Measurements from ENCODE around the gene ISOC2. TPM values are rescaled to one million over a fixed set of nuclear protein-coding genes. Genes with fewer than 3 reads are reported as not detected.
A peak's percentile ranks its signal among the peaks of the same experiment; 100 is the strongest.

ISOC2 gene
- total RNA-seq, 1 donor from 2014 or later = 24.9 TPM

DNA sequence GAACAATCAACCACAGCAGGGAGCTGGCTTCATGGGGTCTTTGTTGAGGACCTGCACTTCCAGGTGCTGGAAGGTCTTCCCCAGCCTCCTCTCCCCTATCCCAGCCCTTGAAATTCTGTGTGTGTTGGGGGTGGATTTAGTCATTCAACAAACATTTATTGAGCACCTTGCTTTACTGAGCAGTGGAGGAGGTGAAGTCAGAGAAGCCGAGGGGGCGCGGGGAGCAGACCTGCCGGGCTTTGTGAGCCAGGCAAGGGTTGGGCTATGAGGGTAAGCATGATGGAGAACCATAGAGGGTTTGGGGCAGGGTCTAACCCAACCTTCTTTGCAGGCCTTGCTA lies 6.6 kb upstream of the ISOC2 start:
- no peak for DNase-seq
- peak overlapping the region; percentile 66 for H3K27ac Mint-ChIP-seq (ENCODE audit: unreplicated experiment)
- H3K4me3 Mint-ChIP-seq (ENCODE audit: unreplicated experiment) = no peak overlapping the region
- H3K36me3 Mint-ChIP-seq (ENCODE audit: unreplicated experiment) = no peaks in the 10 kb centered on the region
- TF ChIP-seq, protein P1, sequence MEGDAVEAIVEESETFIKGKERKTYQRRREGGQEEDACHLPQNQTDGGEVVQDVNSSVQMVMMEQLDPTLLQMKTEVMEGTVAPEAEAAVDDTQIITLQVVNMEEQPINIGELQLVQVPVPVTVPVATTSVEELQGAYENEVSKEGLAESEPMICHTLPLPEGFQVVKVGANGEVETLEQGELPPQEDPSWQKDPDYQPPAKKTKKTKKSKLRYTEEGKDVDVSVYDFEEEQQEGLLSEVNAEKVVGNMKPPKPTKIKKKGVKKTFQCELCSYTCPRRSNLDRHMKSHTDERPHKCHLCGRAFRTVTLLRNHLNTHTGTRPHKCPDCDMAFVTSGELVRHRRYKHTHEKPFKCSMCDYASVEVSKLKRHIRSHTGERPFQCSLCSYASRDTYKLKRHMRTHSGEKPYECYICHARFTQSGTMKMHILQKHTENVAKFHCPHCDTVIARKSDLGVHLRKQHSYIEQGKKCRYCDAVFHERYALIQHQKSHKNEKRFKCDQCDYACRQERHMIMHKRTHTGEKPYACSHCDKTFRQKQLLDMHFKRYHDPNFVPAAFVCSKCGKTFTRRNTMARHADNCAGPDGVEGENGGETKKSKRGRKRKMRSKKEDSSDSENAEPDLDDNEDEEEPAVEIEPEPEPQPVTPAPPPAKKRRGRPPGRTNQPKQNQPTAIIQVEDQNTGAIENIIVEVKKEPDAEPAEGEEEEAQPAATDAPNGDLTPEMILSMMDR (IDR thresholded peaks at IDR 0.05; ENCODE audit: partially characterized antibody, unreplicated experiment) = peak; percentile 71
- H3K9me3 Mint-ChIP-seq (ENCODE audit: unreplicated experiment) = peaks cover 3% of the 10 kb centered on the region
- peaks cover 7% of the 10 kb centered on the region for H3K27me3 Mint-ChIP-seq (ENCODE audit: unreplicated experiment)
- H3K4me1 Mint-ChIP-seq (ENCODE audit: low read depth, unreplicated experiment) = no peaks in the 10 kb centered on the region

DNA sequence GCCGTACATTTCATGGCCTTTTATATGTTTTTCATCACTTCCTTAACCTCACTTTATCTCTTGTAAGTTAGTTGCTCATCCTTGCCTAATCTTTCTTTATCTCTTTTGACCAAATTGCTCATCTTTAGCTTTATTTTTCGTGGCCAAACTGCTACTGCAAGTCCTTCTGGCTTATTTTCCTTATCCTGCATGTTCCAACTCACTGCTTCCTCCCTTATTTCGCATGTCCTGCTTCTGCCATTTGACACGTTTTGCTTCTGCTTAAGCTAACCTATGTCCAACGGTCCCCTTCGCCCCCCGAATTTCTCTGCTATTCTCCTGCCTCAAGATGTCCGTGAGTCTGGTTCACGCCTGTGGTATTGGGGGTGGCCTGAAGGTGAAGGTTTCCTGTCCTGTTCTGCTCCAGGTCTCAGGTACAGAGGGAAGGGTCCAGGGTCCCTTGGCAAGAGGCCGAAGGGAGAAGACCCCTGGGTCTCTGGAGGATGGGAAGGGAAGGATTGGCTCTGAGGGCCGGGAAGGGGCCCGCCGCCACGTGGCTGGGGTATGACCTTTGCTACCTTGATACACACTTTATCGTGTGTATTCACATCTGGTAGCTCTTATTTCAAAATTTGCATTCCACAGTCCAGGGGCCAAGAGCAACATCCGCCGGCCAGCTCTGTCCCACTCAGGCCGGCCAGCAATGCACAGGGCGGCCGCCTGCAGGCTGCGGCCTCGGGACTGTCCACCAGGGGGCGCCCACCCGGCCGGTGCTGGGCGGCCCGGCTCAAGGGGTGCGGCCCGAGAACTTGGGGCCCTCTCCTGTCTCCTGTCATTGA lies 6.0 kb upstream of the ISOC2 start:
- Mint-ChIP-seq H3K36me3 (ENCODE audit: unreplicated experiment) (no peaks in the 10 kb centered on the region), H3K27ac (ENCODE audit: unreplicated experiment) (peak overlapping the region; percentile 66), H3K9me3 (ENCODE audit: unreplicated experiment) (peaks cover 3% of the 10 kb centered on the region), H3K4me1 (ENCODE audit: low read depth, unreplicated experiment) (no peaks in the 10 kb centered on the region), H3K4me3 (ENCODE audit: unreplicated experiment) (no peak overlapping the region), H3K27me3 (ENCODE audit: unreplicated experiment) (peaks cover 7% of the 10 kb centered on the region)
- TF ChIP-seq, protein P1 (IDR thresholded peaks at IDR 0.05; ENCODE audit: partially characterized antibody, unreplicated experiment) = peak; percentile 100
- DNase-seq = peak; percentile 80

DNA sequence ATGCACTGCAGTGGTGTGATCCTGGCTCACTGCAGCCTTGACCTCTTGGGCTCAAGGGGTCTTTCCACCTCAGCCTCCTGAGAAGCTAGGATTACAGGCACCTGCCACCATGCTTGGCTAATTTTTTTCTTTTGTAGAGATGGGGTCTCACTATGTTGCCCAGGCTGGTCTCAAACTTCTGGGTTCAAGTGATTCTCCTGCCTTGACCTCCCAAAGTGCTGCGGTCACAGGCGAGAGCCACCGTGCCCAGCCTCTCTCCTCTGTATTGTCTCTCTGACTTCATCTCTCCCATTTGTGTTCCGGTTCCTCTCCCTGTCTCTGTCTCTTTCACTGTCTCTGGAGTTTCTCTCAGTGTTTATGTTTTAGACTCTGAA lies 4.8 kb upstream of the ISOC2 start:
- Mint-ChIP-seq H3K4me3 (ENCODE audit: unreplicated experiment) (no peak overlapping the region), H3K27ac (ENCODE audit: unreplicated experiment) (no peak overlapping the region)

DNA sequence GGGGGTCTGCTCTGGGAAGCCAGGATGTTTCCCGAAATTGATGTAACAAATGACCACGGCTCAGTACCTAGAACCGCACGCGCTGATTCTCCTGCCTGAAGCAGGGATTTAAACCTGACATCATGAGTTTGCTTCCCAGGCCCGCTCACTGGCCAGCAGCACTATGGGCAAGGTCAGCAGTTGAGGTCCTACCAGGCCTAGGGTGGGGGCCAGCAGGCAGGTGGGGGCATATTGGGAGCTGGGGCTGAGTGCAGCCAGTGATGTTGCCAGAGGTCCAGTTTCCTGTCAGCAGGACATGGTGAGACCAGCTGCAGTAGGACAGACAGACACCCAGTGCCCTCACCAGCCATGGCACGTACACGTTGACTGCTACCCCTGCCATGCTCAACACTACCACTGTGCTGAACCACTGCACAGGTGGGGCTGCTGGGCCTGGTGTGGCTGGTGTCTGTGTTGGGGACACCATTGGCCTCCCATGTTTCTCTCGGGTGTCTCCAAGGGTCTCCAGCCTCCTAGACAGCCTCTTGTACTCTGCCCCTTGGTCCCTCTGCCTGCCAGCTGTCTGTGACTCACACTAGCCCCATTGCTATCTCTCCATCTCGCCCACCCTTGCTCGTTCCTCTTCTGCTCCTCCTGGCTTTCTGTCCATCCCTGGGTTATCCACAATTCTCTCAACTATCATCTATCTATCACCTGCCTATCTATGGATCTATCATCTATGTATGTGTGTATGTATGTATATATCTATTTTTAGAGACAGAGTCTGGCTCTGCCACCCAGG lies 4.2 kb upstream of the ISOC2 start:
- DNase-seq = no peak
- TF ChIP-seq, protein P1 (IDR thresholded peaks at IDR 0.05; ENCODE audit: partially characterized antibody, unreplicated experiment) = no peak
- Mint-ChIP-seq H3K4me1 (ENCODE audit: low read depth, unreplicated experiment) (peaks cover 2% of the 10 kb centered on the region), H3K27me3 (ENCODE audit: unreplicated experiment) (peaks cover 11% of the 10 kb centered on the region), H3K9me3 (ENCODE audit: unreplicated experiment) (peaks cover 3% of the 10 kb centered on the region), H3K36me3 (ENCODE audit: unreplicated experiment) (no peaks in the 10 kb centered on the region), H3K4me3 (ENCODE audit: unreplicated experiment) (no peak overlapping the region), H3K27ac (ENCODE audit: unreplicated experiment) (no peak overlapping the region)

More for the DNA sequence above, 4.8 kb upstream of the ISOC2 start:
- TF ChIP-seq, protein P1 (IDR thresholded peaks at IDR 0.05; ENCODE audit: partially characterized antibody, unreplicated experiment) = no peak
- Mint-ChIP-seq H3K4me1 (ENCODE audit: low read depth, unreplicated experiment) (no peaks in the 10 kb centered on the region), H3K36me3 (ENCODE audit: unreplicated experiment) (no peaks in the 10 kb centered on the region), H3K9me3 (ENCODE audit: unreplicated experiment) (peaks cover 3% of the 10 kb centered on the region), H3K27me3 (ENCODE audit: unreplicated experiment) (peaks cover 9% of the 10 kb centered on the region)
- DNase-seq = no peak

DNA sequence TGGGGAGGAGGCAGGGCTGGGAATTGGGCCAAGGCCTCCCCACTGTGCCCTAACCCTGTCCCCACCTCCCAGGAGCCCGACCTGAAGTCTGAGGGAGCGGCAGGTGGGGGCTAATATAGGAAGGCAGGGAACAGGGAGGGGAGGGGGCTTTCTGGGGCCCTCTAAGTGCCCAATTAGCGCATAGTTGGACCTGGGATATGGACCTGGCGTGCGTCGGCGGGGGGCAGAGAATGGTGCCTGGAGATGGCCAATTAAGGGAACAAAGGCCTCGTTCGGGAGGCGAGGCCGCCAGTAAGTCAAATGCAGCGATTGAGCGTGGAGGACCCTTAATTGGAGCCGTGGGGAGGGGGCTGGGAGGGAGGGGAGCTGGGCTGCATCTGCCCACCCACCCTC lies 3.2 kb upstream of the ISOC2 start, which contains the start of gene C19orf85:
Gene C19orf85 (minus strand): TSS at position 90 of the 393 bp plus-strand sequence. CDS start 197 bp downstream, outside the sequence.
- H3K4me1 Mint-ChIP-seq (ENCODE audit: low read depth, unreplicated experiment) = peaks cover 9% of the 10 kb centered on the region
- TF ChIP-seq, protein P1 (IDR thresholded peaks at IDR 0.05; ENCODE audit: partially characterized antibody, unreplicated experiment) = no peak
- H3K9me3 Mint-ChIP-seq (ENCODE audit: unreplicated experiment) = peaks cover 3% of the 10 kb centered on the region
- DNase-seq = no peak
- peaks cover 11% of the 10 kb centered on the region for H3K27me3 Mint-ChIP-seq (ENCODE audit: unreplicated experiment)
- H3K27ac Mint-ChIP-seq (ENCODE audit: unreplicated experiment) = no peak within 1 kb of the TSS
- no peaks in the 10 kb centered on the region for H3K36me3 Mint-ChIP-seq (ENCODE audit: unreplicated experiment)
- no peak within 1 kb of the TSS for H3K4me3 Mint-ChIP-seq (ENCODE audit: unreplicated experiment)
